MM.1S (cell line): ENCODE data around the gene CFAP73.
A peak's percentile ranks its signal among the peaks of the same experiment; 100 is the strongest.

Experiments used
- DNase-seq: peaks from one replicate; pipeline ENCODE4 v3.0.0-alpha.2; 2015
- H2AFZ ChIP-seq: fragments of 300-600 bp; sonication (generic); 2 replicates; pipeline ENCODE4 v1.6.0; 2016; ENCODE audit warnings: antibody characterized with exemption, low read length
- H3F3A ChIP-seq: fragments of 300-600 bp; sonication (generic); 2 replicates; pipeline ENCODE4 v1.6.1; 2016; ENCODE audit warnings: mild to moderate bottlenecking, antibody characterized with exemption, low read length, moderate library complexity, mixed read lengths; ENCODE audit not compliant: insufficient read depth
- H3K27ac ChIP-seq: fragments of 300-600 bp; sonication (generic); 2 replicates; pipeline ENCODE4 v1.5.1; 2016; ENCODE audit warnings: mild to moderate bottlenecking, low read length
- H3K27me3 ChIP-seq: fragments of 300-600 bp; sonication (generic); replicated peaks from 2 replicates; pipeline ENCODE4 v1.6.0; 2016; ENCODE audit warnings: low read length; ENCODE audit not compliant: insufficient read depth
- H3K36me3 ChIP-seq: fragments of 300-600 bp; sonication (generic); replicated peaks from 2 replicates; pipeline ENCODE4 v1.6.1; 2016; ENCODE audit warnings: mild to moderate bottlenecking, low read length, mixed read lengths; ENCODE audit not compliant: insufficient read depth
- H3K4me1 ChIP-seq: fragments of 300-600 bp; sonication (generic); 2 replicates; pipeline ENCODE4 v1.6.1; 2016; ENCODE audit warnings: low read length, mixed read lengths
- H3K4me2 ChIP-seq: fragments of 300-600 bp; sonication (generic); 2 replicates; pipeline ENCODE4 v1.6.0; 2016; ENCODE audit warnings: low read depth, low read length
- H3K4me3 ChIP-seq: fragments of 300-600 bp; sonication (generic); 2 replicates; pipeline ENCODE4 v1.5.1; 2016; ENCODE audit warnings: low read length, mixed read lengths
- H3K79me2 ChIP-seq: fragments of 300-600 bp; sonication (generic); 2 replicates; pipeline ENCODE4 v1.6.1; 2016; ENCODE audit warnings: mixed run types, low read length, mixed read lengths
- H3K9ac ChIP-seq: fragments of 300-600 bp; sonication (generic); 2 replicates; pipeline ENCODE4 v1.6.1; 2016; ENCODE audit warnings: low read length, mixed read lengths
- H3K9me2 ChIP-seq: fragments of 300-600 bp; sonication (generic); replicated peaks from 2 replicates; pipeline ENCODE4 v1.6.1; 2016; ENCODE audit warnings: mild to moderate bottlenecking, low read length, mixed read lengths; ENCODE audit not compliant: insufficient read depth
- H3K9me3 ChIP-seq: fragments of 300-600 bp; sonication (generic); replicated peaks from 2 replicates; pipeline ENCODE4 v1.6.1; 2016; ENCODE audit warnings: mild to moderate bottlenecking, low read length, mixed read lengths; ENCODE audit not compliant: insufficient read depth
- H4K20me1 ChIP-seq: fragments of 300-600 bp; sonication (generic); 2 replicates; pipeline ENCODE4 v1.6.1; 2016; ENCODE audit warnings: mild to moderate bottlenecking, low read length, moderate library complexity, mixed read lengths; ENCODE audit not compliant: insufficient read depth
- CTCF ChIP-seq: fragments of 300-600 bp; sonication (generic); IDR thresholded peaks from 2 replicates; pipeline ENCODE4 v1.5.1; 2016; ENCODE audit warnings: antibody characterized with exemption, low read length, mixed read lengths
- EZH2 ChIP-seq: fragments of 300-600 bp; sonication (generic); optimal IDR thresholded peaks from 2 replicates; pipeline ENCODE3; 2017; ENCODE audit warnings: low read depth, mild to moderate bottlenecking, antibody characterized with exemption, low read length, mixed read lengths
- EZH2phosphoT487 ChIP-seq: fragments of 300-600 bp; sonication (generic); IDR thresholded peaks from 2 replicates; pipeline ENCODE4 v1.6.1; 2018; ENCODE audit warnings: antibody characterized with exemption, low read length

Gene CFAP73

GRCh38 chr12:113136128-113136989, 13.2 kb upstream of the CFAP73 start:
- no peaks in the 10 kb centered on the region for H3K27me3 ChIP-seq
- no peaks in the 10 kb centered on the region for H3K9me2 ChIP-seq
- H3F3A ChIP-seq: no peaks in the 10 kb centered on the region
- H3K4me1 ChIP-seq: no peaks in the 10 kb centered on the region
- peak overlapping the region; percentile 37; the same call in 1 of the 2 replicates for H3K4me2 ChIP-seq
- H4K20me1 ChIP-seq: no peaks in the 10 kb centered on the region
- TF ChIP-seq EZH2phosphoT487: no peak
- no peak for TF ChIP-seq EZH2
- TF ChIP-seq CTCF: no peak
- no peak overlapping the region for H2AFZ ChIP-seq
- no peak overlapping the region; the same call in 1 of the 2 replicates for H3K4me3 ChIP-seq
- no peak overlapping the region for H3K27ac ChIP-seq
- H3K9ac ChIP-seq: no peak overlapping the region
- H3K9me3 ChIP-seq: no peaks in the 10 kb centered on the region
- no peaks in the 10 kb centered on the region for H3K36me3 ChIP-seq
- H3K79me2 ChIP-seq: no peaks in the 10 kb centered on the region
- no peak for DNase-seq

GRCh38 chr12:113136990-113137511, 12.5 kb upstream of the CFAP73 start:
- H3K4me2 ChIP-seq: no peak overlapping the region
- DNase-seq: no peak
- no peak overlapping the region for H3K4me3 ChIP-seq
- H3K79me2 ChIP-seq: no peaks in the 10 kb centered on the region
- H3K9ac ChIP-seq: no peak overlapping the region
- H3K4me1 ChIP-seq: no peaks in the 10 kb centered on the region
- no peak overlapping the region for H2AFZ ChIP-seq
- H3K9me2 ChIP-seq: no peaks in the 10 kb centered on the region
- no peaks in the 10 kb centered on the region for H4K20me1 ChIP-seq
- no peaks in the 10 kb centered on the region for H3K9me3 ChIP-seq
- no peaks in the 10 kb centered on the region for H3K27me3 ChIP-seq
- H3F3A ChIP-seq: no peaks in the 10 kb centered on the region
- no peak overlapping the region for H3K27ac ChIP-seq
- no peak for TF ChIP-seq EZH2phosphoT487
- no peak for TF ChIP-seq EZH2
- no peak for TF ChIP-seq CTCF
- no peaks in the 10 kb centered on the region for H3K36me3 ChIP-seq

- Histone ChIP-seq H3K36me3 (no peaks in the 10 kb centered on the region), H3K9me2 (no peaks in the 10 kb centered on the region), H3K4me3 (no peak overlapping the region), H3K4me2 (no peak overlapping the region), H3K27me3 (no peaks in the 10 kb centered on the region), H3K9ac (no peak overlapping the region), H4K20me1 (no peaks in the 10 kb centered on the region), H3K4me1 (no peaks in the 10 kb centered on the region), H2AFZ (no peak overlapping the region), H3K27ac (no peak overlapping the region), H3F3A (no peaks in the 10 kb centered on the region), H3K9me3 (no peaks in the 10 kb centered on the region), H3K79me2 (no peaks in the 10 kb centered on the region)
- DNase-seq: no peak
- TF ChIP-seq EZH2phosphoT487: no peak
- no peak for TF ChIP-seq EZH2
- no peak for TF ChIP-seq CTCF
Observed at GRCh38 chr12:113137861-113138783, 11.4 kb upstream of the CFAP73 start.
